HS-5 (cell line): ENCODE data around the gene AP2A2.

ENCODE experiments used
- DNase-seq: peaks from one replicate; pipeline ENCODE4 v3.0.0-alpha.2; 2012; ENCODE audit warnings: low read depth

AP2A2 gene

GRCh38 chr11:898540-899190 is 27.0 kb upstream of the AP2A2 start:
- DNase-seq = no peak

GRCh38 chr11:899724-900123 is 25.9 kb upstream of the AP2A2 start:
- no peak for DNase-seq

- no peak for DNase-seq
These were observed 25.1 kb upstream of the AP2A2 start for GRCh38 chr11:900545-900944.

- DNase-seq = no peak
These were observed 24.1 kb upstream of the AP2A2 start for GRCh38 chr11:901452-902061.

DNA sequence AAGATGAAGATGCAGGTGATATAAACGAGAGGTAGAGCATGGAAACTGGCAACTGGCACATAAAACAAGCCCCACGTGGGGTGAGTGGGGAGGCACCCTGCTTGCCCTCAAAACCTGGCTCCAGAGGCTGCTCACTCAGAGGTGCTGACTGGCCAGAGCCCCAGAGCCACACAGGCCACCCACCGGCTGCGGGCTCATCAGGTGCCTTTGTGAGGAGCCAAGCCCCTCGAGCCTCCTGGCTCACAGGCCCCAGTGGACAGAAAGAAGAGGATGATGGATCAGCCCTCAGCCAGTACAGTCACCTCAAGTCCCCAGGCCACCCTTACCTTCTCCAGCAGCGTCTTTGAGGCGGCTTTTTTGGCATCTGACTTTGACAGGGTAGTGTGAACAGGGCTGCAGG is 21.3 kb upstream of the AP2A2 start:
- DNase-seq = no peak

DNA sequence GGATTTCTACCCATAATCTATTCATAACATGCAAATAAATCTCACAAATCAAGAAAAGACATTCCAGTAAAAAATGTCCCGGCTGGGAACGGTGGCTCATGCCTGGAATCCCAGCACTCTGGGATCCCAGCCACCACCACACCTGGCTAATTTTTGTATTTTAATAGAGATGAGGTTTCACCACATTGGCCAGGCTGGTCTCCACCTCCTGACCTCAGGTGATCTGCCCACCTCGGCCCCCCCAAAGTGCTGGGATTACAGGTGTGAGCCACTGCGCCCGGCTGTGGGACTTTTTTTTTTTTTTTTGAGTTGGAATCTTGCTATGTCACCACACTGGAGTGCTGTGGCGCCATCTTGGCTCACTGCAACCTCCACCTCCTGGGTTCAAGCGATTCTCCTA is 19.7 kb upstream of the AP2A2 start:
- DNase-seq = no peak

DNA sequence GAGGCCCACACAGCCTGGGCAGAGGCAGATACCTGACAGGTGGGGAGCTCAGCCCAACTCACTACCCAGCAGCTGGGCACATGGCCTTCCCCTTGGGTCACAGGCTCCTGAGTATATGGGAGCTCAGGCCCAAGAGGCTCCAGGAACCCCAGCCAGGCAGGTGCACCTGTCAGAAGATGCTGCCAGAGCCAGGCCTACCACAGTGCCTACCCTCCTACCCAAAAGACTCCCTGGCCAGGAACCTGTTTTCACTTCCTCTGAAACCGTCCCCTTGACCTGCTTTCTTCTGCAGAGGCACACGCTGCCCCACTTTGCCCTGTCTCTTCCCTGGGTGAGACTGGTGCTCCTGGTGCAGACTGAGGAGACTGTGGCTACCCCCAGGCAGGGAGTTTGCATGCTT is 18.0 kb upstream of the AP2A2 start:
- no peak for DNase-seq

- DNase-seq = no peak
These were observed 17.4 kb upstream of the AP2A2 start for GRCh38 chr11:908273-908672.

- DNase-seq = no peak
These were observed 16.3 kb upstream of the AP2A2 start for GRCh38 chr11:909406-909805.

- no peak for DNase-seq
These were observed 15.6 kb upstream of the AP2A2 start for GRCh38 chr11:910044-910588.

- DNase-seq = peak; percentile 26
These were observed 15.1 kb upstream of the AP2A2 start, which contains the start of gene CHID1 for GRCh38 chr11:910589-911030. CHID1 (minus strand) TSS chr11:910810; CDS start chr11:904816, 5,994 bp downstream.

GRCh38 chr11:911031-911889 is 14.4 kb upstream of the AP2A2 start:
- DNase-seq = peak; percentile 6

- no peak for DNase-seq
These were observed 13.8 kb upstream of the AP2A2 start for GRCh38 chr11:911890-912219.

DNA sequence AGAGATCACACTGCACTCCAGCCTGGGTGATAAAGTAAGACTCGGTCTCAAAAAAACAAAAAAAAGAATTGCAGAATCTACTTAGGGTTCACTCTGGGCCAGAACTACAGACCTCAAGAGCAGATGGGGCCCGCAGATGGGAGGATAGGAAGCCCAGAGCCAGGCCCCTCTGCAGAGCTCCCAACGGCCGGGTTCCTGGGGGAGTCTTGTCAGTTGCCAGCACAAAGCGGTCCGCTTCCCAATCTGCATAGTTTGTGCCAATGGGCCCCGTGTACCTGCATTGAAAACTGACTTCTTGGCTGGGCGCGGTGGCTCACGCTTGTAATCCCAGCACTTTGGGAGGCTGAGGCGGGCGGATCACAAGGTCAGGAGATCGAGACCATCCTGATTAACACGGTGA is 13.4 kb upstream of the AP2A2 start:
- no peak for DNase-seq

- DNase-seq = no peak
These were observed 12.6 kb upstream of the AP2A2 start for GRCh38 chr11:913043-913442.

GRCh38 chr11:914204-914603 is 11.5 kb upstream of the AP2A2 start:
- no peak for DNase-seq

- no peak for DNase-seq
These were observed 10.7 kb upstream of the AP2A2 start for GRCh38 chr11:914747-915501.

DNA sequence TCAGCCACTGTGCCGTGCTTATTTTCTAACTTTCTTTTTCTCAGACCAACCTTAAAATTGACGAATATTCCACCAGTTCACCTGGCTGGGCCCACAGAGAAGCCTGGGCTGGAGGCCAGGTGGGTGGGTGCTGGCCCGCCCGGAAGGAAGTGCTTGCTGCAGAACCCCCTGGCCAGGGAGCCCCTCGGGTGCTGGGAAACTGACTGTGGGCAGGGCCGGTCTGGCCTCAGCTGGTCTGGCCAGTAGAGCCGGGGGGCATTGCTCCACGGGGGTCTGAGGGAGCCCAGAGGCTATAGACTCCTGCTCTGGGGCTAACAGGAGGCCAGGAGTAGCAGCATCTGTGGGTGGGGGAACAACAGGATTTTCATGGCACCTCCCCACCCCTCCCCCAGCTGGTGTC is 8.2 kb upstream of the AP2A2 start:
- DNase-seq = no peak

- DNase-seq = no peak
These were observed 3.6 kb upstream of the AP2A2 start for GRCh38 chr11:921921-922678.

- DNase-seq = no peak
These were observed 1.8 kb upstream of the AP2A2 start for GRCh38 chr11:923691-924405.
